Heart left ventricle (tissue), 16 donors: ENCODE results near the gene ADGRD1. TPM values are rescaled to one million over a fixed set of nuclear protein-coding genes. Genes with fewer than 3 reads are reported as not detected.

Source experiments
- ATAC-seq, 4 donors: fragments of 200-7000 bp; cut with Tn5 transposase; one replicate each; pipeline ENCODE4 v1.9.1; 2020 to 2022; ENCODE audit warnings: moderate library complexity in 4 of 4, mild to moderate bottlenecking in 3 of 4, moderate number of reproducible peaks in 1 of 4
- DNase-seq, 5 donors: peaks; one replicate each; pipeline ENCODE4 v3.0.0-alpha.2; 2020
- H3K27ac ChIP-seq, 12 donors: fragments of 200-600 bp; sonication (generic) in 4 of 12; one replicate each; pipeline versions ENCODE4 v1.5.0 to v1.8.0; 2016 to 2022; ENCODE audit warnings: mild to moderate bottlenecking in 2 of 12
- H3K27me3 ChIP-seq, 9 donors: fragments of 200-600 bp; sonication (generic) in 2 of 9; one replicate each; pipeline versions ENCODE4 v1.5.1 to v1.8.0; 2016 to 2022; ENCODE audit warnings: mild to moderate bottlenecking in 3 of 9
- H3K36me3 ChIP-seq, 9 donors: fragments of 200-600 bp; sonication (generic) in 2 of 9; one replicate each; pipeline versions ENCODE4 v1.5.0 to v1.8.0; 2018 to 2022; ENCODE audit warnings: mild to moderate bottlenecking in 2 of 9
- H3K4me1 ChIP-seq, 12 donors: fragments of 200-600 bp; sonication (generic) in 4 of 12; one replicate each; pipeline versions ENCODE4 v1.5.0 to v1.8.0; 2016 to 2022; ENCODE audit warnings: mild to moderate bottlenecking in 3 of 12
- H3K4me3 ChIP-seq, 12 donors: fragments of 200-600 bp; sonication (generic) in 4 of 12; one replicate each; pipeline versions ENCODE4 v1.5.0 to v1.8.0; 2017 to 2022; ENCODE audit warnings: mild to moderate bottlenecking in 9 of 12, moderate library complexity in 4 of 12
- H3K9me3 ChIP-seq, 12 donors: fragments of 200-600 bp; sonication (generic) in 4 of 12; one replicate each; pipeline versions ENCODE4 v1.5.0 to v1.8.0; 2016 to 2022; ENCODE audit warnings: mild to moderate bottlenecking in 1 of 12
- POLR2A ChIP-seq, 2 donors: fragments of 450-650 bp; IDR thresholded peaks; one replicate each; pipeline ENCODE4 v1.6.1; 2017; ENCODE audit warnings: antibody characterized with exemption in 2 of 2, mild to moderate bottlenecking in 2 of 2, moderate library complexity in 2 of 2
- WGBS, 4 donors: extraction: QIAGEN DNeasy Blood & Tissue Kit in 2 of 4; methylation state at CpG; one replicate each; pipeline versions ENCODE4 v1.1.5 to v1.1.7; 2013 to 2018; 5-methylcytosine and 5-hydroxymethylcytosine counted together
- intact Hi-C, 10 donors: fragments of 100-400 bp; cut with DNase I; formaldehyde crosslinking; loops; one replicate each; pipeline versions ENCODE4 v1.11.1 to v1.14.2; 2022
- polyA plus RNA-seq, 2 donors: library from polyadenylated mRNA; stranded (reverse); fragments of 200-250 nt; gene quantifications; one replicate each; pipeline ENCODE4 v1.2.3, GENCODE V29; 2013
- total RNA-seq, 9 donors: library from RNA; depleted of rRNA in 2 of 9; stranded (reverse); fragments of >200 nt in 2 of 9; fragmentation: NEBNext Ultra II Directional in 3 of 9; extraction: Animal tissue kit (Norgen Biotek cat#: 25700) in 3 of 9; gene quantifications; one replicate each; pipeline versions ENCODE4 v1.1.0 to v1.2.4, GENCODE V29; 2016 to 2023
- TF ChIP-seq, protein P1 (sequence below), 12 donors: fragments of 200-600 bp; sonication (generic) in 4 of 12; IDR thresholded peaks; one replicate each; pipeline versions ENCODE4 v1.5.0 to v1.8.0; 2018 to 2022; ENCODE audit warnings: antibody characterized with exemption in 12 of 12, mild to moderate bottlenecking in 5 of 12
- donor health status: ischemic (EF 13 %, LVEDD 7.1; RV severe dilation, severe dysfunction).
- donor health status: healthy with polysubstance abuse.
- donor health status: DM: no; HTN: yes; CAD: no.
- donor health status: DM: no; HTN: no; CAD: no.
- donor health status: ischemic (EF 25% LVEDD 6.9; RV normal size, moderate dysfunction).
- donor health status: ischemic (EF 25% LVEDD 5.7; RV mildly dilated, moderate dysfunction).
- donor health status: healthy.
- donor health status: DM: yes; HTN: yes; CAD: no.
- donor health status: ischemic (EF 35%, LVEDD 5.7; RV mildly dilated, moderate dysfunction).
- donor health status: nonischemic (EF 11% LVEDD 7.7; RV severe dilation, severe dysfunction).
- donor health status: DM: yes; HTN: yes; CAD: no.
- donor health status: PGD.
- donor health status: ischemic (EF 29% LVEDD 5.4; RV normal size, mild dysfunction).
- donor health status: nonischemic (EF 23%, LVEDD 6.1; RV moderate dilation, normal function).

ADGRD1 gene
- total and polyA plus RNA-seq, 11 donors: 22.7 to 109 (median 66.3) TPM

DNA sequence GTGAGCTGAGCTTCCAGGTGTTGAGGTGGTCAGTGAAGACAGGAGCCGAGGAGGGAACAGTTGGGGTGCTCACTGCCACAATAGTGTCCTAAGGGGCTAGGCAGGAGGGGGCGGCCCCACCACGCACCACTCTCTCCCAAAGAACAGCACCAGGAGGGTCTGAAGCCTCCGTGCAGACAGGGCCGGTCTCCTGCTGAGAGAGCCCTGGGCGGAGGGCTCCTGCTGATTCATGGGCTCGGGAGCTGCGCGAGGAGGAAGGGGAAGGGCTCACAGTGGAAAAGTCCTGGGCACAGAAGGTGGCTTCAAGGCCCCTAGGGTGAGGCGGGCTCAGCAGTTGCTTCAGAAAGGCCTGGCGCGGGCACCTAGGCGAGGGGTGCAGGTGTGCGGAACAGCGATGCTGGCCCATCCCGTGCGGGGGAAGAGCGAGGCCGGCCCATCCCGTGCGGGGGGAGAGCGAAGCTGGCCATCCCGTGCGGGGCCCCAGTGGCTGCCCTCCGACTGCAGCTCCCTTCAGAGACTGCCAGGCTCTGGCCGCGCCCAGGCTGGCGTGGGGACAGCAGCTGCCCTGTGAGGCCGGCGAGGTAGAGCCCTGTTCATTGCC, 176.7 kb downstream of the ADGRD1 start:
- Histone ChIP-seq H3K4me1 (peaks cover 0 to 17% (median 9%) of the 10 kb centered on the region in 12 donors), H3K36me3 (peaks cover 0 to 17% (median 0%) of the 10 kb centered on the region in 9 donors), H3K4me3 (no peak overlapping the region), H3K9me3 (no peaks in the 10 kb centered on the region), H3K27me3 (no peaks in the 10 kb centered on the region), H3K27ac (no peak overlapping the region)
- 93 to 95% (median 94%) methylated on average over 3 to 30 of the region's 30 CpGs for WGBS, 4 donors
- TF ChIP-seq POLR2A (IDR thresholded peaks at IDR 0.05): no peak
- TF ChIP-seq, protein P1, sequence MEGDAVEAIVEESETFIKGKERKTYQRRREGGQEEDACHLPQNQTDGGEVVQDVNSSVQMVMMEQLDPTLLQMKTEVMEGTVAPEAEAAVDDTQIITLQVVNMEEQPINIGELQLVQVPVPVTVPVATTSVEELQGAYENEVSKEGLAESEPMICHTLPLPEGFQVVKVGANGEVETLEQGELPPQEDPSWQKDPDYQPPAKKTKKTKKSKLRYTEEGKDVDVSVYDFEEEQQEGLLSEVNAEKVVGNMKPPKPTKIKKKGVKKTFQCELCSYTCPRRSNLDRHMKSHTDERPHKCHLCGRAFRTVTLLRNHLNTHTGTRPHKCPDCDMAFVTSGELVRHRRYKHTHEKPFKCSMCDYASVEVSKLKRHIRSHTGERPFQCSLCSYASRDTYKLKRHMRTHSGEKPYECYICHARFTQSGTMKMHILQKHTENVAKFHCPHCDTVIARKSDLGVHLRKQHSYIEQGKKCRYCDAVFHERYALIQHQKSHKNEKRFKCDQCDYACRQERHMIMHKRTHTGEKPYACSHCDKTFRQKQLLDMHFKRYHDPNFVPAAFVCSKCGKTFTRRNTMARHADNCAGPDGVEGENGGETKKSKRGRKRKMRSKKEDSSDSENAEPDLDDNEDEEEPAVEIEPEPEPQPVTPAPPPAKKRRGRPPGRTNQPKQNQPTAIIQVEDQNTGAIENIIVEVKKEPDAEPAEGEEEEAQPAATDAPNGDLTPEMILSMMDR (IDR thresholded peaks at IDR 0.05): no peak
- intact Hi-C loops: loop anchor here in 4 of 10 donors (5.0 to 10.0 kb wide), 2 partner anchors 213 to 216 kb away; no protein-coding TSS in a partner anchor
- DNase-seq: peak in 1 of 5 donors; percentile 16
- peak in 1 of 4 donors; percentile 13 for ATAC-seq

DNA sequence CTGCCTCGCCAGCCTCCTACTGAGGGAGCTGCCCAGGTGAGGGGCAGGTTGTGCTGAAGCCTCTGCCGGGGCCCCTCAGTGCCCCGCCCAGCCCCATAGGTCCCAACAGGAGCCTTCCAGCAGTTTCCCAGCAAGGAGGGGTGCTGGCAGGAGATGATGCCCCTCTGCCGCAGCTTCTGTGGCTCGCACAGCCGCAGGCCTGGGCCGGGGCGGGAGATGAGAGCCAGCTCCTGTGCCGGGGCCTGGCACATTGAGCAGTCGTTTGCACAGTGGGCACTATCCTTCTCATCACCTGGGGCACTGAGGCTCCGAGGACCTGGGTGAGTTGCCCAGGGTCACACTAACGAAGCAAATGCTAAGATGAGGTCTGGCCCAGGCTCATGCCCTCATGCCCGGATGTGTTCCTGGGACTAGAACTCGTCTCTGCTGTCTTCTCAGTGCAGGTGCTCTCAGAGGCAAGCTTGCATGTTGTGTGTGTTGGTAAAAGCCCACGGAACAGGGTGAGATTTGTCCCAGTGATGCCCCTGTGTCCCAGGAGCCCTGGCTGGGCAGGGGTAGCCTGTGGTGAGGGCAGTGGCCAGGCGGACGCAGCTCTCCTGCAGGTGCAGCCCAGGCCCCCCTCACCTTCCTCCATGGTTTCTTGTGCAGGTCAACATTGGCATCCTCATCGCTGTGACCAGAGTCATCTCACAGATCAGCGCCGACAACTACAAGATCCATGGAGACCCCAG, 177.5 kb downstream of the ADGRD1 start:
- Histone ChIP-seq H3K4me3 (no peak overlapping the region), H3K27me3 (no peaks in the 10 kb centered on the region), H3K36me3 (peaks cover 0 to 25% (median 4%) of the 10 kb centered on the region in 9 donors), H3K27ac (peak overlapping the region in 1 of 12 donors; percentile 2), H3K9me3 (no peaks in the 10 kb centered on the region), H3K4me1 (peaks cover 0 to 17% (median 9%) of the 10 kb centered on the region in 12 donors)
- DNase-seq (peak in 1 of 5 donors; percentile 12), ATAC-seq (no peak)
- intact Hi-C loops: loop anchor here in 4 of 10 donors (5.0 to 10.0 kb wide), 2 partner anchors 214 to 216 kb away; no protein-coding TSS in a partner anchor
- 92 to 97% (median 94%) methylated on average over 9 to 20 of the region's 20 CpGs for WGBS, 4 donors
- TF ChIP-seq, protein P1 (IDR thresholded peaks at IDR 0.05): no peak

DNA sequence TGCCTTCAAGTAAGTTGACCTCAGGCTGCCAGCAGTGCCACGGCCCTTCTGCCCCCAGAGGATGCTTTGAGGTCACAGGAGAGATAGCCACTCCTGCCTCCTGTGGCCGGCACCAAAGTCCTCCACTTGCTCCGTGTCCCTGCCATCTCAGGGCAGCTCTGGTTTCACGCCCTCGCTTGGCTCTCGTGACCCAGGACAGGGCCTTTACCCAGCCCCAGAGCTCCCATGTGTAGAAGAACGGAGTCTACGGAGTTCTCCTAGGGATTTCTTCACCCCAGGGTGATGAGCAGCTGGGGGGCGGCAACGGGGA, 178.1 kb downstream of the ADGRD1 start:
- no peaks in the 10 kb centered on the region for H3K9me3 ChIP-seq
- WGBS, 4 donors: 68 to 78% (median 75%) methylated on average over 5 to 10 of the region's 10 CpGs
- H3K27me3 ChIP-seq: no peaks in the 10 kb centered on the region
- H3K36me3 ChIP-seq: peaks cover 0 to 29% (median 4%) of the 10 kb centered on the region in 9 donors
- H3K4me1 ChIP-seq: peaks cover 0 to 17% (median 9%) of the 10 kb centered on the region in 12 donors
- no peak overlapping the region for H3K4me3 ChIP-seq
- H3K27ac ChIP-seq: peak overlapping the region in 3 of 12 donors; percentile 2 to 30 (median 19)
- DNase-seq: peak in 1 of 5 donors; percentile 15
- ATAC-seq: peak in 1 of 4 donors; percentile 2
- intact Hi-C loops: loop anchor here (1.0 to 10.0 kb wide), 5 partner anchors 214 to 217 kb away; no protein-coding TSS in a partner anchor
- no peak for TF ChIP-seq POLR2A (IDR thresholded peaks at IDR 0.05)

DNA sequence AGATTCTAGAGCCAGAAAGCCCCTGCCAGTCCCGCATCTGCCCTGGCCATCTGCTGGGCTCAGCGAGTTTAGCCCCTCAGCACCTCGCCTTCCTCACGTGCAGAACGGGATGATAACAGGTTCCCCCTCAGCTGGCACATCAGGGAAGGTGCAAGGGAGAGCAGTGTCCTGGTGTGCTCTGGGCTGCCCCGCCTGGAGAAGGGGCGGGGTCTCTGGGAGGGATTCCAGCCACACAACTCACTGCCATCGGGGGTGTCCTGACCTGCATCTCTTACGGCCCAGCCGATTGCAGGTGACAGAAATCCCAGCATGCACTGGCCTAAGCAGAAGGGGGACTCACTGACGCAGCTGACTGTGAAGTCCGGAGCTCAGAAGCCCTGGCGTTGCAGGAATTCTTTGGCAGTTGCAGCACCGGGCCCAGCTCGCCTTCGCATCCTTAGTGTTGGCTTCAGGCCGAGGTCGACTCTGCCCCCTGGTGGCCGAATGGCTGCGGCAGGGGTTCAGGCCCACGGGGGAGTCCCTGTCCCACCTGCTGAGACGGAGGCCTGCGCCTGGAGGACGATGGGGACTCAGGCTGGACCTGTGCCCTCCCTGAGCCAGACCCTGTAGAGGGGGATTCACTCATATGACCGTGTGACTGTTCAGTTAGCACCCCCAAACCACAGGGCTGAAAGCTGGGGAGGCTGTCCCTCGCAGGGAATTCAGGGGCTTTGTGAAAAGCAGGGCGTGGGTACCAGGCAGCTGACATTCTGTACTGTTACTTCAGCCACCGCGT, 178.6 kb downstream of the ADGRD1 start:
- intact Hi-C loops: loop anchor here (1.0 to 10.0 kb wide), 5 partner anchors 215 to 218 kb away; no protein-coding TSS in a partner anchor
- H3K36me3 ChIP-seq: peaks cover 0 to 35% (median 4%) of the 10 kb centered on the region in 9 donors
- 30 to 38% (median 34%) methylated on average over 22 to 29 of the region's 29 CpGs for WGBS, 4 donors
- no peak overlapping the region for H3K4me3 ChIP-seq
- H3K27ac ChIP-seq: peak overlapping the region in 3 of 12 donors; percentile 2 to 42 (median 19)
- peaks cover 0 to 17% (median 9%) of the 10 kb centered on the region in 12 donors for H3K4me1 ChIP-seq
- DNase-seq (peak; percentile 67 to 87 (median 74)), ATAC-seq (peak; percentile 45 to 88 (median 62))
- no peaks in the 10 kb centered on the region for H3K27me3 ChIP-seq
- H3K9me3 ChIP-seq: no peaks in the 10 kb centered on the region
- no peak for TF ChIP-seq POLR2A (IDR thresholded peaks at IDR 0.05)
- TF ChIP-seq, protein P1 (IDR thresholded peaks at IDR 0.05): peak; percentile 70 to 93 (median 81)
